C4-2B (cell line): ENCODE measurements around the gene ECSCR.

Experiments
- ZFX ChIP-seq: fragments of 450-650 bp; IDR thresholded peaks from 2 replicates; pipeline ENCODE4 v1.6.1; 2017
- TF ChIP-seq, protein P1 (sequence below): fragments of 450-650 bp; conservative IDR thresholded peaks from 2 replicates; pipeline ENCODE4 v1.5.1; 2017; ENCODE audit warnings: mild to moderate bottlenecking

GRCh38 chr5:139458580-139459407 is 3.7 kb downstream of the ECSCR start:
- TF ChIP-seq, protein P1, sequence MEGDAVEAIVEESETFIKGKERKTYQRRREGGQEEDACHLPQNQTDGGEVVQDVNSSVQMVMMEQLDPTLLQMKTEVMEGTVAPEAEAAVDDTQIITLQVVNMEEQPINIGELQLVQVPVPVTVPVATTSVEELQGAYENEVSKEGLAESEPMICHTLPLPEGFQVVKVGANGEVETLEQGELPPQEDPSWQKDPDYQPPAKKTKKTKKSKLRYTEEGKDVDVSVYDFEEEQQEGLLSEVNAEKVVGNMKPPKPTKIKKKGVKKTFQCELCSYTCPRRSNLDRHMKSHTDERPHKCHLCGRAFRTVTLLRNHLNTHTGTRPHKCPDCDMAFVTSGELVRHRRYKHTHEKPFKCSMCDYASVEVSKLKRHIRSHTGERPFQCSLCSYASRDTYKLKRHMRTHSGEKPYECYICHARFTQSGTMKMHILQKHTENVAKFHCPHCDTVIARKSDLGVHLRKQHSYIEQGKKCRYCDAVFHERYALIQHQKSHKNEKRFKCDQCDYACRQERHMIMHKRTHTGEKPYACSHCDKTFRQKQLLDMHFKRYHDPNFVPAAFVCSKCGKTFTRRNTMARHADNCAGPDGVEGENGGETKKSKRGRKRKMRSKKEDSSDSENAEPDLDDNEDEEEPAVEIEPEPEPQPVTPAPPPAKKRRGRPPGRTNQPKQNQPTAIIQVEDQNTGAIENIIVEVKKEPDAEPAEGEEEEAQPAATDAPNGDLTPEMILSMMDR = no peak
- no peak for TF ChIP-seq ZFX
